GM04504 (cell line): Measurements from ENCODE around the gene PNPLA4.

Experiments
- DNase-seq: peaks from one replicate; pipeline ENCODE4 v3.0.0-alpha.2; 2012; ENCODE audit warnings: low read depth

The PNPLA4 gene

GRCh38 chrX:7927259-7928167 is at the start of gene PNPLA4:
Gene PNPLA4 (minus strand): TSS chrX:7927413. CDS start chrX:7926119, 1,294 bp downstream.
- peak; percentile 24 for DNase-seq

- DNase-seq = no peak
Measured at GRCh38 chrX:7972586-7972985, 45.4 kb upstream of the PNPLA4 start.

- DNase-seq = no peak
Measured at GRCh38 chrX:7970428-7970827, 43.2 kb upstream of the PNPLA4 start.

- no peak for DNase-seq
Measured at GRCh38 chrX:7965436-7965835, 38.2 kb upstream of the PNPLA4 start.

- no peak for DNase-seq
Measured at GRCh38 chrX:7960246-7960645, 33.0 kb upstream of the PNPLA4 start.

GRCh38 chrX:7953446-7953845 is 26.2 kb upstream of the PNPLA4 start:
- no peak for DNase-seq

GRCh38 chrX:7950865-7951264 is 23.7 kb upstream of the PNPLA4 start:
- DNase-seq = no peak

GRCh38 chrX:7948483-7948882 is 21.3 kb upstream of the PNPLA4 start:
- no peak for DNase-seq

- DNase-seq = no peak
Measured at GRCh38 chrX:7946960-7947359, 19.7 kb upstream of the PNPLA4 start.

- no peak for DNase-seq
Measured at GRCh38 chrX:7943600-7944245, 16.5 kb upstream of the PNPLA4 start.

GRCh38 chrX:7941390-7942042 is 14.3 kb upstream of the PNPLA4 start:
- no peak for DNase-seq

GRCh38 chrX:7934026-7934425 is 6.8 kb upstream of the PNPLA4 start:
- DNase-seq = no peak

- DNase-seq = no peak
Measured at GRCh38 chrX:7926914-7927258, 327 bp downstream of the PNPLA4 start.

GRCh38 chrX:7926501-7926900 is 712 bp downstream of the PNPLA4 start:
- no peak for DNase-seq

GRCh38 chrX:7925867-7926472 is 1.2 kb downstream of the PNPLA4 start:
- DNase-seq = peak; percentile 21

GRCh38 chrX:7921750-7922149 is 5.5 kb downstream of the PNPLA4 start:
- no peak for DNase-seq

GRCh38 chrX:7908821-7909220 is 18.4 kb downstream of the PNPLA4 start:
- DNase-seq = no peak

- DNase-seq = no peak
Measured at GRCh38 chrX:7904562-7904961, 22.7 kb downstream of the PNPLA4 start.

- no peak for DNase-seq
Measured at GRCh38 chrX:7891928-7892327, 35.3 kb downstream of the PNPLA4 start.

GRCh38 chrX:7889680-7890079 is 37.5 kb downstream of the PNPLA4 start:
- peak; percentile 6 for DNase-seq

- no peak for DNase-seq
Measured at GRCh38 chrX:7889135-7889534, 38.1 kb downstream of the PNPLA4 start.

- no peak for DNase-seq
Measured at GRCh38 chrX:7876957-7877356, 50.3 kb downstream of the PNPLA4 start.

GRCh38 chrX:7872042-7872441 is 55.2 kb downstream of the PNPLA4 start:
- DNase-seq = no peak
